GM19099 (cell line): Measurements from ENCODE around the gene SPATC1L.

Source experiments
- POLR2A ChIP-seq: IDR thresholded peaks from 3 replicates; pipeline ENCODE4 v1.6.1; 2011; ENCODE audit warnings: low read depth; ENCODE audit not compliant: insufficient read length; ENCODE audit errors: extremely low read depth

Gene SPATC1L

DNA sequence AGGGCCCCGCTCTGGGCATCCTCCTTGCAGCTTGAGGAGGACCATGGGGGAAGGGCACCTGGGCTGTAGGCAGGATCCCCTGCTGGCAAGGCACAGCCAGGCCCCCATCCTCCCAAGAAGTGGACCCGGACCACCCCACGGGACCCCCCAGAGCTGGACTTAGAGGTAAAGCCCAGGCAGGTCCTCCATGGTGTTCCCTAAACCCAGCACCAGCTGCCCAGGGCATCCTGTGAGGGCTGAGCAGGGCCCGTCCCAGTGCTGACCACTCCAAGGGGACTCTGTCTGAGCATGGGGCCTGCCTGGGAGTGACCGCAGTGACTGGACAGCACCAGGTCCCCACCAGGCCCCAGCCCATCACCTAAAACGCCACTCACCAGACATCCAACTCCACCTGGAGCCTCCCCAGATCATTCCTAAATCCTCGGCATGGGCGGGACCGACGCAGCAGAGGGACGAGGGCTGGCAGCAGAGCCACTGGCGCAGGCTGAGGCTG lies 65.1 kb downstream of the SPATC1L start:
- TF ChIP-seq POLR2A = no peak

DNA sequence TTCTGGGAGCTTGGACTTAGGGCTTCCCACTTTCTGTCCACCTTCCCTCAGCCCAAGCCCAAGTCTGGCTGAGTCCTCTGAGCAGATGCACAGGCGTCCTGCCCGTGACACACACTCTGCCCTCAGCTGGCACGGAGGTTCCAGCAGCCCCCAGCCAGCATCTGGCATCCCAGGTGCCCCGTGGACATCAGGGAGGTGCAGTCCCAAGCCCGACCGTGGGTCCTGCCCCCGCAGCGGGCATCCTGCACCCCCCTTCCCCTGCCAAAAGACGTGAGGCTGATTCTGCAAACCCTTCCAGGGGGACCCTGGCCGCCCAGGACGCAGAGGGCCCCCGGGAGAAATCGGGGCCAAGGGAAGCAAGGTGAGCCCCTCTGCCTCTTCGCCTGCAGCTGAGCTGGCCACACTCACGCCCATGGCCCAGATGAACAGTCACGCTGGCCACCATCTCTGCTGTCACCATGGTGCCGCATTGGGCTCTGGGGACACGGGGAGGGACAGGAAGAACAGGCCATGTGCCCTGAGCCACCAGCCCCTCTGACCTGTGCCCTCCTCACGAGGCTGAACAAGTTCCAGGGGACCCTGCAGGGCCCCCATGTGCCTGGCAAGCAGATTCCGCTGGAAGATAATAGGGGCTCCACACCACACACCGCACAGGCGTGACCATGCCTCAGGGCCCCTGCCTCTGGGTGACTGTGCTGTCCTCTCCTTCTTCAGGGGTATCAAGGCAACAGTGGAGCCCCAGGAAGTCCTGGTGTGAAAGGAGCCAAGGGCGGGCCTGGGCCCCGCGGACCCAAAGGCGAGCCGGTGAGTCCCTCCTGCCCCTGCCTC lies 65.7 kb downstream of the SPATC1L start:
- TF ChIP-seq POLR2A = no peak

DNA sequence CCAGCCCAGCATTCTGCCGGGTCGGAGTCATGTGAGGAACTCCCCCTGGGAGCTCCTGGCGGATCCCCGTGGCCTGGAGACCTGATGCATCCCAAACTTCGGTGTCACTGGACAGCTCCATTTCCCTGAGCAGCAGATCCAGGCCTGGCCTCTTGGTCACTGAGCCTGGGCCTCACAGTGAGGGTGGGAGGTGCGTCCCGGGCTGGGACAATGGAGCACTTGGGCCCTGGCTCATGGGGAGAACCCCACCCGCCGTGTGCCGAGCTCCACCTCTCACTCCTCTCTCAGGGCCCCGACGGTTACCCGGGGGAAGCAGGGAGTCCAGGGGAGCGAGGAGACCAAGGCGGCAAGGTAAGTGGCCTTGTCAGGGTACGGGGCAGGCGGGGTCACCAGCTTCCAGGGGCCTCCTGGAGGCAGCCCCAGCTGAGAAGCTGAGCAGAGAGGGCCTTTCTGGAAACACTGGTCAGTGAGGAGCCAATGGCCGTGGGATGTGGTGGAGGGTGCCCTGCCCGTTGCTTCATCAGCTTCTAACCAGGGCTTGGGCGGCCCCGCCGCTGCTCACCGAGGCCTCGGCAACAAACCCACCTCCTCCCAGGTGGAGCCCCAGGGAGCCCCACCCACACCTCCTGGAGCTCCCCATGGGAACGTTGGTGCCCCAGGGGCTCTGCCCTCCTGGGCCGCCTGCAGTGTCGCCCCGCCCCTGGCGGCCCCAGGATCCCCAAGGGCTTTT lies 66.5 kb downstream of the SPATC1L start:
- TF ChIP-seq POLR2A = no peak

DNA sequence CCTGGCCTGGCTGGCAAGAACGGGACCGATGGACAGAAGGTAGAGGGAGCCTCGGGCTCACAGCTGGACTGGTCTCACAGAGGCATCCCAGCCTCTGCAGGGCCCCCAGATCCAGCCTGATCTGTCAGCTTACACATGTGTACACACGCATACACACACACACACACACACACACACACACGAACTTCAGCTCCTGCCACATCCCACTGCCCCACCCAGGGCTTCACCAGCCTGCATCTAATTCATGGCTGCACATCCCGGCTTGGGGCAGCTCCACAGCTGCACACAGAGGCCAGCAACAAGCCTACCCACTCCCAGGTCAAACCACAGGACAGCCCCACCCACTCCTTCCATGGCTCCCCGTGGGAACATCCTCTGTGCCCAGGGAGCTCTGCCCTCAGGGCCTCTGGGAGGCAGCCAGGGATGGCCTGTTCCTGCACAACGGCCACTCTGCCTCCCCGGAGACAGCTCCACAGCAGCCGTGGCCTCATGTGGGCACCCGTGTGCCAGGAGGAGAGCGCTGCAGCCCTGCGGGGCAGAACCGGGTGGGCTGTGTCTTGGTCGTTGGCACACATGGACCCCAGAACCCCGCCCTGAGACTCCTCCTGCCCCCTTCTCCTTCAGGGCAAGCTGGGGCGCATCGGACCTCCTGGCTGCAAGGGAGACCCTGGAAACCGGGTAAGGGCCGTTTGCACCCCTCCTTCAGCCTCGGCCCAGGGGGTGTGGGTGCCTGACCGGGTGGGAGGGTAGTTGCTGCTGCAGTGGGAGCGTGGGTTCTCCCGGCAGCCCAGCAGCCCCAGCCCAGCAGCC lies 67.3 kb downstream of the SPATC1L start:
- no peak for TF ChIP-seq POLR2A

DNA sequence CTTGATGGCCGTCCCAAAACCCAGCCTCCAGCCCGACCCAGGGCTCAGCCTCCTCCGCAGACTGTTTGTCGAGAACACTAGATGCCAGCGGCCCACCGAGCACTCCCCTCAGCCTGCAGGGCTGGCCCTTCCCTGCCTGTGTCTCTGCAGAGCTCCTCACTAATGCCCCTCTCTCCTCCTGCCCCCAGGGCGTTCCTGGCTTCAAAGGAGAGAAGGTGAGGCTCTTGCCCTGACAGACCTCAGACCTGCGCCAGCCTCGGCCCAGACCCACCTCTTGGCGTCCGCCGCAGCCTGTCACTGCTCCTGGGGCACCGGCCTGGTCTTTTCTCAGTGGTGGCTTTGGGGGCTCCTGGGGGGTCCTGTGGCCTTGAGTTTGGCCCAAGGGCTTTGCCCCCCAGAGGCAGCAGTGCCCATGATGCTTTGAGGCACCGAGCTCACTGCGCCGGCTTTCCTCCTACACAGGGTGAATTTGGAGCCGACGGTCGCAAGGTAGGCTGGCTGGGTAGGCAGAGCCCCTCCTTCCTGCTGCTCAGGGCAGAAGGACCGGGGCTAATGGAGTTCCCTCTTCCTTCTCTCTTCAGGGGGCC lies 68.0 kb downstream of the SPATC1L start:
- no peak for TF ChIP-seq POLR2A

DNA sequence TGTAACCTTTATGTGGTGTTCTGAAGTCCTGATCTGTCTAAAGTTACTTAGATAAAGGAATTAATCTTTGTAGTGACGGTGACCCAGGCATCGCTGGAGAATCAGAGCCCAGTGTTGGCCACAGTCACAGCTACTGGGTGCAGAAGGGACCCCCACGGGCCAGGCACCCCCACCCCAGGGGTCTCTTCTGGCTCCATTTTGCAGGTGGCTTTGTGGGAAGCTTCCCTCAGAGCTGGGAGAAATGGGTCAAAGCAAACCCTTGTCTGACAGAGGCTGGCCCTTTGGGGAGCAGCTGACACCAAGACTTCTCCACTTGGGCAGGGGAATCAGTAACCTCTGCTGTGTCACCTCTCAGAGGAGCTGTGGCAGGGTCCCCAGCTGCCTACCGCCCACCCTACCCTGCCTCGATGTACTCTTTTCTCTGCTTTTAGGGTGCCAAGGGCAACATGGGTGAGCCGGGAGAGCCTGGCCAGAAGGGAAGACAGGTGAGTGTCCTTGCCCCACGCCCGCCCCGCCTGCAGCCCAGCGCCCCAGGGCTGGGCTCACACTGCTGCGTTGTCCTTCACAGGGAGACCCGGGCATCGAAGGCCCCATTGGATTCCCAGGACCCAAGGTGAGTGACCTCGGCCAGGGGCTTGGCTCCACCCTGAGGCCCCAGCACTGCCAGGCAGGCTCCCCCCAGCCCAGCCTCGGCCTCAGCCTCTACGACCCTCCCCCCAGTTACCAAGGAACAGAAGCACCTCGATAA lies 68.6 kb downstream of the SPATC1L start:
- no peak for TF ChIP-seq POLR2A

DNA sequence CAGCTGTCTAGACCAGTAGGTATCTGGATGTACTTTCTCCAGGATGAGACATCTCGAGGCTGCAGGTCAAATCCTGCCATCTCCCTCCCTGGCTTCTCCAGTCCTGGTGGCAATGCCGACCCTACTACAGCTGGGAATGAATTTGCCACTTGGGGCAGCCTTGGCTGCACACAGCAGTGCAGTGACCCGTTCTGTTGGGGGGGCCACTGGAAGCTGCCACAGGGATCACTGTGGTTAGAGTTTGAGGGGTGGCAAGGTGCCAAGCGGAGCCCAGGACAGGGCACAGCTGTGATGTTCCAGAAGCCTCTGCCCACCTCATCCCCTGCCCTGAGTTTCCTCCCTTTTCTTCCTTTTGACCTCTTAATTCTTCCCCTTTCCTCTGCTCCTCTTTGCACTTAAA lies 69.3 kb downstream of the SPATC1L start:
- TF ChIP-seq POLR2A = no peak

DNA sequence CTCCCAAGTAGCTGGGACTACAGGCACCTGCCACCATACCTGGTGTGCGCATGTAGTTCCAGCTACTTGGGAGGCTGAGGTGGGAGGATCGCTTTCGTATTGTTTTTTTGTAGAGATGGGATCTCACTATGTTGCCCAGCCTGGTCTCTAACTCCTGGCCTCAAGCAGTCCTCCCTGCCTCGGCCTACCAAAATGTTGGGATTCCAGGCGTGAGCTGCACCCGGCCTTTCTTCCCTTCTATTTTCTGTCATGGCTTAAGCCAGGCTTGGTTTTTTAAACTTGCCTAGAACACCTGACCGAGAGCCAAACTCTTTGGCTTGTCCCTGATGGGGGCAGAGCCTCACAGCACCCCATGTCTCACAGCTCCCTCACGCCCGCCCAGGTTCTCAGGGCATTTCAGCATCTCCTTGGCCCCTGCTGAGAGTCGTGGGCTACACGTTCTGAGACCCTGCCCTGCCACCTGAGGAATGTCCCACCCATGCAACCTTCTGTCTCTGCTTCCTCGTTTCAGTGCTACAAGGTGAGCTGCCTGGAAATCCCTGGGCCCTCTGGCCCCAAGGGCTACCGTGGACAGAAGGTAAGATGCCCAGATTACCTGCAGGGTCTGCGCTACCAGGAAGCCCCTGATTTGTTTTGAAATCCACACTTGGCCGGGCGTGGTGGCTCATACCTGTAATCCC lies 70.6 kb downstream of the SPATC1L start:
- TF ChIP-seq POLR2A = no peak

DNA sequence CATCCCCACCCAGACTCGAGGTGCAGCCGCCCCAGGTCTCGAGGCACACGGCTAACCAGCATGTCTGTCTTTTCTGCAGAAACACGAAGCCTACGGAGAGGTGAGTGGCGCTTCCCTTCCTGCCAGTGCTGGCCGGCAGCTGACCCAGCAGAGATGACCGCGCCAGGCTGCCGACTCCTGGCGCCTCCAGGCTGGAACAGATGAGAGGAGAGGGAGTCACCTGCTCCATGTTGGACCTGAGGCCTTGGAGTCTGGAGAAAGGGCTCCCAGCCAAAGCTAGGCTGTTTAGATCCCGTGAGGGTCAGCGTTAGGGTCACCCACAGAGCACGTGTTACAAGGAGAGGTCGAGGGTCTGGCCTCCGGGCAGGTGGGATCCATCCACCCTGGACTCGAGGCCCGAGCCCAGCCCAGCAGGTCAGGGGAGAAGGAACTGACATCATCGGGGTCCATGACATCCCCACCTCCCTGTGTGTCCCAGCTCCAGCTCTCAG lies 71.5 kb downstream of the SPATC1L start:
- TF ChIP-seq POLR2A = no peak

DNA sequence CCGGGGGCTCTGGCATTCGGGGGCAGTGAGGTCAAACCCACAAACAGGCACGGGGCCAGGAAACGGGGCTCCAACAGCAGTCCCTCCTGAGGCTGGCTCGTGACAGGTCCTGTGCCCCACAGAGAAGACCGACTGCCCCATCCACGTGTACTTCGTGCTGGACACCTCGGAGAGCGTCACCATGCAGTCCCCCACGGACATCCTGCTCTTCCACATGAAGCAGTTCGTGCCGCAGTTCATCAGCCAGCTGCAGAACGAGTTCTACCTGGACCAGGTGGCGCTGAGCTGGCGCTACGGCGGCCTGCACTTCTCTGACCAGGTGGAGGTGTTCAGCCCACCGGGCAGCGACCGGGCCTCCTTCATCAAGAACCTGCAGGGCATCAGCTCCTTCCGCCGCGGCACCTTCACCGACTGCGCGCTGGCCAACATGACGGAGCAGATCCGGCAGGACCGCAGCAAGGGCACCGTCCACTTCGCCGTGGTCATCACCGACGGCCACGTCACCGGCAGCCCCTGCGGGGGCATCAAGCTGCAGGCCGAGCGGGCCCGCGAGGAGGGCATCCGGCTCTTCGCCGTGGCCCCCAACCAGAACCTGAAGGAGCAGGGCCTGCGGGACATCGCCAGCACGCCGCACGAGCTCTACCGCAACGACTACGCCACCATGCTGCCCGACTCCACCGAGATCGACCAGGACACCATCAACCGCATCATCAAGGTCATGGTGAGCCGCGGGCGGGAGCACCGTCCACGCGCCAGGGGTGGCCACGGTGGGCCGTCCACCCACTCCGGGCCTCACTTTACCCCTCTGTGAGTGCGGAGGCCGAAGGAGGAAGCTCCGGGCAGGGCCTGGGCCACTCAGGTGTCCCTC lies 72.2 kb downstream of the SPATC1L start:
- no peak for TF ChIP-seq POLR2A

DNA sequence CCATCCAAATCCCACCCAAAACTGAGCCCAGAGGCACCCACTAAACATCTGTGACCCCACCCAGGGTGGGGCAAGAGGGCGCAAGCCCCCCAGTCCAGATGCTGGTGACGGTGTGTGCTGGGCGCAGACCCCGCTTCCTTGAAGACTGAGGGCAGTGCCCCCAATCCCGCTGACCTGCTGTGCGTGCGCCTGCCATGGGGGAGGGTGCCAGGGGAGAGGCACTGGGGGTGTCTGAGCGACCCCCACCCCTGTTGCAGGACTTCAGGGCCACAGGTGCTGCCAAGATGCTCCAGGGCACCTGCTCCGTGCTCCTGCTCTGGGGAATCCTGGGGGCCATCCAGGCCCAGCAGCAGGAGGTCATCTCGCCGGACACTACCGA lies 73.1 kb downstream of the SPATC1L start:
- no peak for TF ChIP-seq POLR2A
